Measurements from ENCODE around the gene ZMAT5.

ZMAT5 gene

DNA sequence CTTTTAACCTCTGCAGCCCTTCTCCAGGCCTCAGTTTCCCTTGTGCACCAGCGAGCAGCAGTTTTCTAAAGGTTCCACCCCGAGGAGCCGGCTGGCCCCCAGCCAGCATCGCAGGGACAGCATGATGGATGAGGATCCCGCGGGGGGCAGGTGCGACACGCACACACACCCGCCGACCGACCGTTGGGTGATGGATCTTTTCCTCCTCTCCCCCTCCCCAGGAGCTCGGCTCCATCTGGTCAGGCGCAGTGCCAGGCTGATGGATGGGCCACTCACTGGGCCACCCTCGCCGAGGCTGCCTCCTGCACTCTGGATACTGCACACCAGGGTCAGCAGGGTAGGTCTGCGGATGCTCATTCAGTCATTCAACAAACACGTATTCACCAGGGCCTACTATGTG, 59.8 kb downstream of the ZMAT5 start:
- DNase-seq (ENCODE audit: insufficient read length, low spot score), result no peak
- FAIRE-seq, result no peak
- TF ChIP-seq TAF1 (IDR thresholded peaks at IDR 0.05; ENCODE audit: low read depth, low read length), result no peak
- TF ChIP-seq POLR2AphosphoS5 (IDR thresholded peaks at IDR 0.05; ENCODE audit: low read depth, low read length), result no peak
- no peak for TF ChIP-seq POLR2A (IDR thresholded peaks at IDR 0.05; ENCODE audit: low read depth, low read length)
- TF ChIP-seq SPI1 (IDR thresholded peaks at IDR 0.05; ENCODE audit: low read depth, low read length), result no peak
- no peak for TF ChIP-seq POU2F2 (IDR thresholded peaks at IDR 0.05; ENCODE audit: low read depth, low read length)
- no peak for TF ChIP-seq PAX5 (IDR thresholded peaks at IDR 0.05; ENCODE audit: insufficient read depth, low read length, severe bottlenecking)

DNA sequence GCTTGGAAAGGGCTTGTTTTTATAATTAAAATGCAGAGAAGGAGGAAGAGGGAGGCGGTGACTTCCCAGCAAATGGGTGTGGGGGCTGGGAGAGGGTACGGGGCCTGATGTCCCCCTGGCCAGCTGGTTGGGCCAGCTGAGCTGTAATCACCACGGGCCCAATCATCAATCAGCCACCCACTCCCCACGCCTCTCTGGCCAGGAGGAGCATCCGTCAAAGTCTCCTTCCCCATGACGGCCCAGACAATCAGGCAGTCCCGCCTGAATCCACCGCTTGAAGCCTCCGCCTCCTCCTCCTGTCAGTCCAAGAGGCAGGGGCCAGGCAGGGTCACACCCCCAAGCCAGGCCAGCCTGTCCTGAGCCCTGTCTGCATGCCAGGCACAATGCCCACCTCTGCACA, 60.3 kb downstream of the ZMAT5 start:
- TF ChIP-seq POLR2A (IDR thresholded peaks at IDR 0.05; ENCODE audit: low read depth, low read length) (no peak), SPI1 (IDR thresholded peaks at IDR 0.05; ENCODE audit: low read depth, low read length) (no peak), POLR2AphosphoS5 (IDR thresholded peaks at IDR 0.05; ENCODE audit: low read depth, low read length) (no peak), POU2F2 (IDR thresholded peaks at IDR 0.05; ENCODE audit: low read depth, low read length) (no peak), TAF1 (IDR thresholded peaks at IDR 0.05; ENCODE audit: low read depth, low read length) (no peak), PAX5 (IDR thresholded peaks at IDR 0.05; ENCODE audit: insufficient read depth, low read length, severe bottlenecking) (no peak)
- no peak for DNase-seq (ENCODE audit: insufficient read length, low spot score)
- no peak for FAIRE-seq

DNA sequence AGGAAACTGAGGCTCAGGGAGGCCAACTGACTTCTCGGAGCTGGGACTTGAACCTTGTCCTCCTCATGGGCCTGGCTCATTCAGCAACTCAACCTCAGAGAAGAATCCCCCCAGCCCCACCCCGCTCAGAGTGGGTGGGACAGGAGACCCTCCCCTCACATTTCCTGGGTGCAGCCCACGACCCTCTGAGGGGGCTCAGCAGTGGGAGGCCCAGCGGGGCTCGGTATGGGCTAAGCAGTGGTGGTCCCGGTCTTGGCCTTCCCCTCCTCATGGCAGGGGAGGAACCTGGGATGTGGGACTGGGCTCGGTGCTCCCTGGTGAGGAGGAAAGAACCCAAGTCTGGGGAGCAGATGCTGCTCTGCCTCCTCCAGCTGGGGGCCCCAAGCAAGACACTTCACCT, 61.2 kb downstream of the ZMAT5 start:
- no peak for TF ChIP-seq POLR2A (IDR thresholded peaks at IDR 0.05; ENCODE audit: low read depth, low read length)
- no peak for TF ChIP-seq PAX5 (IDR thresholded peaks at IDR 0.05; ENCODE audit: insufficient read depth, low read length, severe bottlenecking)
- no peak for TF ChIP-seq TAF1 (IDR thresholded peaks at IDR 0.05; ENCODE audit: low read depth, low read length)
- TF ChIP-seq POU2F2 (IDR thresholded peaks at IDR 0.05; ENCODE audit: low read depth, low read length), result no peak
- TF ChIP-seq SPI1 (IDR thresholded peaks at IDR 0.05; ENCODE audit: low read depth, low read length), result no peak
- no peak for TF ChIP-seq POLR2AphosphoS5 (IDR thresholded peaks at IDR 0.05; ENCODE audit: low read depth, low read length)
- DNase-seq (ENCODE audit: insufficient read length, low spot score) (no peak), FAIRE-seq (no peak)

DNA sequence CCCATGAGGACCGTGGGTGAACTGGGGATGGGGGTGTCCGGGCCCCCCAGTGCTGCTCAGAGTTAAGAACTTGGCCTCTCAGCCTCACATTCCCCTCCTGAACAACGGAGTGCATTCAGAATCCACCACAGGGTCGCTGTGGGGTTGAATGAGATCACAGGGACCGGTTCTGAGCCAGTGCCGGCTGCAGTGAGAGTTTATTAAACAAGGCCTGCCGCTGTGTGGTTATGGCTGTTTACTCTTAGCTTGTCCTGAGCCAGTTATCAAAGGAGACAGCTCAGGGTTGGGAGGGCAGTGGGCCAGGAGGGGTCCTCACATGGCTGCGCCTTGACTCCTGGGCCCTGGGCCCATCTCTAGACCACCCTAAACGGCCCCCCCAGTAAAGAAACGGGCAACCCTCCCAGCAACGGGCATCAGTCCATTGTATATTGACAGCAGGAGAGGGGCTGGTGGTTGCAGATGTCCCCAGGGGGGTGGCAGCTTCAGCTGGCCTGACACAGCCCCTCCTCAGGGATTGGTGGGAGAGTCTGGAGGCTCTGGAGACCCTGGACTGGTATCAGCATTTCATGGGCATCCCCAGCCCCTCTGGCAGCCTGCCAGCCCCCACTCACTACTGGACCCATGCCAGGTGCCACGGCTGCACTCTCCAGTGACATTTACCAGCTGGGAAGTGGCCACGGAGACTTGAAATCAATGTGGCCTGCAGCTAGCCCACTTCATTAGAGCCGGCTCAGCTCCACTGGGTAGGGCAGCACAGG, 62.1 kb downstream of the ZMAT5 start:
- no peak for TF ChIP-seq PAX5 (IDR thresholded peaks at IDR 0.05; ENCODE audit: insufficient read depth, low read length, severe bottlenecking)
- no peak for TF ChIP-seq POLR2A (IDR thresholded peaks at IDR 0.05; ENCODE audit: low read depth, low read length)
- no peak for TF ChIP-seq POU2F2 (IDR thresholded peaks at IDR 0.05; ENCODE audit: low read depth, low read length)
- no peak for TF ChIP-seq SPI1 (IDR thresholded peaks at IDR 0.05; ENCODE audit: low read depth, low read length)
- TF ChIP-seq POLR2AphosphoS5 (IDR thresholded peaks at IDR 0.05; ENCODE audit: low read depth, low read length), result no peak
- TF ChIP-seq TAF1 (IDR thresholded peaks at IDR 0.05; ENCODE audit: low read depth, low read length), result no peak
- no peak for DNase-seq (ENCODE audit: insufficient read length, low spot score)
- no peak for FAIRE-seq

DNA sequence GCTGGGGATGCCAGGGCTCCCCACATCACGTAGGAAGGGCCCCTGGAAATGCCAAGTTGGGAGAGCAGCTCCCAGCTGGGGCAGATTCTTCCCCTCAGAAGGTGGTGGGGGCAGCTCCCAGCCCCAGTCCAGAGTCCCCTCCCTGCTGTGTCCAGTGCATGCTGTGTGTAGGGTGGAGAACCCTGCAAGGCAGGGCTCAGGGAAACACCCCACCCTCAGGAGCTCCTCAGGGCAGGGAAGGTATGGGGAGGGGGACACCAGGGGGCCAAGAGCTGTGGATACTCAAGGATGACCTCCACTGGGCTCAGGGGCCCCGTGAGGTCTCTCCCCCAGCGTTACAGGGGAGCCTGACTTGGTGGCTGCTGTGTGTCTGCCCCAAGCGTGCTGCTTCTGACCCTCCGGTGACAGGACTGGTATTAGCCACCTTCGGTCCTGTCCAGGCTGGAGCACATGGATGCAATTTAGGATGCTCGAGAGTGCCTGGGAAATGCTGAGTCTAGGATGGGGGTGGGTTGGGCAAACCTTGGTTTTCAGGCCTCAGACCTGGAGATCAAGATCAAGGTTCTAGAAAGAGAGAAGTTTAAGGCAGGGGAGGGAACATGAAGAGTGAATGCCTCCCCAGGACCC, 63.1 kb downstream of the ZMAT5 start:
- DNase-seq (ENCODE audit: insufficient read length, low spot score) (no peak), FAIRE-seq (no peak)
- TF ChIP-seq POU2F2 (IDR thresholded peaks at IDR 0.05; ENCODE audit: low read depth, low read length) (no peak), PAX5 (IDR thresholded peaks at IDR 0.05; ENCODE audit: insufficient read depth, low read length, severe bottlenecking) (no peak), SPI1 (IDR thresholded peaks at IDR 0.05; ENCODE audit: low read depth, low read length) (no peak), TAF1 (IDR thresholded peaks at IDR 0.05; ENCODE audit: low read depth, low read length) (no peak), POLR2A (IDR thresholded peaks at IDR 0.05; ENCODE audit: low read depth, low read length) (no peak), POLR2AphosphoS5 (IDR thresholded peaks at IDR 0.05; ENCODE audit: low read depth, low read length) (no peak)

DNA sequence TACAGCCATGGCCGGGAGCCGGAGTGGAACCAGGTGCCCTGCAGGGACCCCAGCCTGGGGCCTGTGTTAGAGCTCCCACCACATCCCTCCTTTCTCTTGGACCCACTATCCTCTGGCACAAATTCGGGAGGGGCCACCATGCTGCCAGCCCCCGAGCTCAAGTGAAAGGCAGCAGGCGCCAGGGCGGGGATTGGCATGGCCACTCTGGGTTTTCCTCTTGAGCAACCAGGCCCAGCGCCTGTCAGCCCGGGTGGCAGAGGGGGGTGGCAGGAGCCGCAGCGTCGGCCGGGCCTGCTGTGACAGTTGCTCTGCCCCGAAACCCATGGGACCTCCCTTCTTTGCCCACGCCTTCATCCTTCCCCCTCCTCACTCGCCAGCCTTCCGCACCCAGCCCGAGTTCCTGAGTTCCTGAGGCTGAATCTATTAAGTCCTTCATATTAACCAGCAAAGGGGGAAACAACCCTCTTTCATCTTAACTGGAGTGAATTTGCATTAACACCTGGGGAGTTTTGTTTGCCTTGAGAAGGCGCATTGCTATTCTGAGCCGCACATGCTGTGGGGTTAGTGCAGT, 63.8 kb downstream of the ZMAT5 start:
- TF ChIP-seq PAX5 (IDR thresholded peaks at IDR 0.05; ENCODE audit: insufficient read depth, low read length, severe bottlenecking) (no peak), POU2F2 (IDR thresholded peaks at IDR 0.05; ENCODE audit: low read depth, low read length) (no peak), POLR2A (IDR thresholded peaks at IDR 0.05; ENCODE audit: low read depth, low read length) (no peak), POLR2AphosphoS5 (IDR thresholded peaks at IDR 0.05; ENCODE audit: low read depth, low read length) (no peak), SPI1 (IDR thresholded peaks at IDR 0.05; ENCODE audit: low read depth, low read length) (no peak), TAF1 (IDR thresholded peaks at IDR 0.05; ENCODE audit: low read depth, low read length) (no peak)
- DNase-seq (ENCODE audit: insufficient read length, low spot score) (no peak), FAIRE-seq (no peak)

DNA sequence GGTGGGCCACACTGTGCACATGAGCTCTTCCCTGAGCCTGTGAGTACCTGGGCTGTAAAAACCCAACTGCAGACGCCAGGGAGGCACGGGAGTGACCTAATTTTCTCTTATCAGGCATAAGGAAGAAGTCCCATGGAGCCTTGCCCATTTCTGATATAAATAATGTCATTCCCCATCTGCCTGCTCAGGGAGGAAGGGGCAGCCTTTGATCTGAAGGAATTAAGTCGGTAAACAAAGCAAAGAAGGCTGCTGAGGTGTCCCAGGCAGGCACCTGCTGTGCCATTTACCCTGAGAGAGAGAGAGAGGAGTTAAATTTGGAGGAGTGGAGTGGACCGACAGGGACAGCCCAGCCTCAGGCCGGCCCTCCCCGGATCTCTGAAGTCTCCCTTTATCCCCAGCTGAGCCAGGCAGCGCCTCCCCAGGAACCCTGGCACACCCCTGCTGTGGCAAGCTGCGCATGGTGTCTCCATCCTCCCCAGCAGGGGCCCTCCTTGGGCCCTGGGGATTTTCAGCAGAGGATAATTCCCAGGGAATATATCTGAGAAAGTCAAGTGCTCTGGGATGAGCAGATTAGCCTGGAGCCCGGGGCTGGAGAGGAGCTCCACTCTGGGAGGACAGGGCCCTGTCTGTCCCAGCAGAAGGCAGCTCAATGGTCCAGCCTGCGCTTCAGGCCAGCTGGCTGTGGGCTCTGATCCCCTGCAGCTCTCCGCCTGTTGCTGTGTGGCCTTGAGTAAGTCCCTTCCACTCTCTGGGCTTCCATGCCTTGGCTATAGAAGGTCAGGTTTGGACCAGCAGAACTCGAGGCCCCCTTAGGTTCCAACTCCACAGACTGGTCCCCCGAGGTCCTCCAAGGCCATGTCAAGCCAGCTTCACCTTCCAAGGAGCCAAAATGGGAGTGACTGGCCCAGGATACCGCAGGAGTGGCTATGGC, 64.5 kb downstream of the ZMAT5 start:
- DNase-seq (ENCODE audit: insufficient read length, low spot score), result no peak
- no peak for TF ChIP-seq SPI1 (IDR thresholded peaks at IDR 0.05; ENCODE audit: low read depth, low read length)
- TF ChIP-seq POU2F2 (IDR thresholded peaks at IDR 0.05; ENCODE audit: low read depth, low read length), result no peak
- TF ChIP-seq TAF1 (IDR thresholded peaks at IDR 0.05; ENCODE audit: low read depth, low read length), result no peak
- TF ChIP-seq POLR2A (IDR thresholded peaks at IDR 0.05; ENCODE audit: low read depth, low read length), result no peak
- no peak for TF ChIP-seq POLR2AphosphoS5 (IDR thresholded peaks at IDR 0.05; ENCODE audit: low read depth, low read length)
- no peak for TF ChIP-seq PAX5 (IDR thresholded peaks at IDR 0.05; ENCODE audit: insufficient read depth, low read length, severe bottlenecking)
- no peak for FAIRE-seq

DNA sequence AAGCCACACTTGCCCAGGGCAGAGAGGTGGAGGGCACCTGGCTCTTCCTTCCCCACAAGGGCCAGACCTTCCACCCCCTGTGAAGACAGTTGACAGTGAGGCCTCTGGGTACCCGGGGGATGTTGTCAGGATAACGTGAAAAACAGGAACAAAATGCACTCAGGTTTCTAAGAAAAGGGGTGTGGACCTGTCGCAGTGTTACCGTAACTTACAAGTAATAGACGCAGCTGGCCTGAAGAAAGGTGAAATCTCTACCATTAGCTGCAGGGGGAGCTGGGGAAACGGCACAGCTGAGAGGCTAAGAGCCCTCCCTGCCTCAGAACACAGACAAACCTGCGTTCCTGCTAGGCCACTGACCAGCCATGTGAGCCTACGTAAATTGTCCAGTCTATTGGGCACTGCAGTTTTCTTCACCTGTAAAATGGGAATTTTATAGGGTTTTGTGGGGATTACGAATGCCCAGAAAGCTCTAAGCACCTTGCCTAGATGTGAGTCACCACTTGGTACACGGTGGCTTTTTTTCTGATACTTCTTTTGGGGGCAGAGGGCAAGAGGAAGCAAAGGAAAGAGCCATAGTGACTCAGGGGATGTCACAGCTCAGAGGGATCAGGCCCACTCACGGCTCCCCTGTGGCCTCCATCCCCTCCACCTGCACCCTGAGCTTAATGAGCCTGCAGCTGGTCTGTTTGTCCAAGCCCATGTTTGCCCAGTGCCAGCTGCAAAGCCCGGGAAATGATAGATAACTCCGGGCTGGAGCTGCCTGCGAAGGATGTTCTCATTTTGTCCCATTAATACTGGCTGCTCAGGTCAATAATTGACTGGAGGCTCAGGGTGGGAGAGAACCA, 65.4 kb downstream of the ZMAT5 start:
- FAIRE-seq (no peak), DNase-seq (ENCODE audit: insufficient read length, low spot score) (no peak)

More for the DNA sequence above, 65.4 kb downstream of the ZMAT5 start:
- TF ChIP-seq POLR2A (IDR thresholded peaks at IDR 0.05; ENCODE audit: low read depth, low read length), result no peak
- no peak for TF ChIP-seq POU2F2 (IDR thresholded peaks at IDR 0.05; ENCODE audit: low read depth, low read length)
- no peak for TF ChIP-seq SPI1 (IDR thresholded peaks at IDR 0.05; ENCODE audit: low read depth, low read length)
- TF ChIP-seq PAX5 (IDR thresholded peaks at IDR 0.05; ENCODE audit: insufficient read depth, low read length, severe bottlenecking), result no peak
- no peak for TF ChIP-seq POLR2AphosphoS5 (IDR thresholded peaks at IDR 0.05; ENCODE audit: low read depth, low read length)
- no peak for TF ChIP-seq TAF1 (IDR thresholded peaks at IDR 0.05; ENCODE audit: low read depth, low read length)
